Amniotic epithelial cell (primary cell): ENCODE results near the gene KANSL3.
"Not testable (repeated sequence)": the region's sequence is repeated elsewhere in the genome, so short reads cannot be mapped to it uniquely, and the experiment has no call there.

Source experiments
- DNase-seq: peaks from one replicate; pipeline ENCODE4 v3.0.0-alpha.2; 2010; ENCODE audit warnings: low read depth

The KANSL3 gene

DNA sequence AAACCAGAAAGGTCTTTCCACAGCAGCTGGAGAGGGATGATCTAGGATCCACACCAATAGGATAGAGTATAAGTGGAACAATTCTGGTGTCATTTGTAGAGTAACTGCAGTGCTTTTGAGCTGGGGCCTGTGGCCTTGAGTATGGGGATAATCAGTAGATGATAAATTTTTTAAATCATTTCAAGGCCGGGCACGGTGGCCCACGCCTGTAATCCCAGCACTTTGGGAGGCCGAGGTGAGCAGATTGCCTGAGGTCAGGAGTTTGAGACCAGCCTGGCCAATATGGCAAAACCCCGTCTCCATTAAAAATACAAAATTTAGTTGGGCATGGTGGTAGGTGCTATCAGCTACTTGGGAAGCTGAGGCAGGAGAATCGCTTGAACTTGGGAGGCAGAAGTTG is 80.7 kb downstream of the KANSL3 start:
- not testable (repeated sequence) for DNase-seq

DNA sequence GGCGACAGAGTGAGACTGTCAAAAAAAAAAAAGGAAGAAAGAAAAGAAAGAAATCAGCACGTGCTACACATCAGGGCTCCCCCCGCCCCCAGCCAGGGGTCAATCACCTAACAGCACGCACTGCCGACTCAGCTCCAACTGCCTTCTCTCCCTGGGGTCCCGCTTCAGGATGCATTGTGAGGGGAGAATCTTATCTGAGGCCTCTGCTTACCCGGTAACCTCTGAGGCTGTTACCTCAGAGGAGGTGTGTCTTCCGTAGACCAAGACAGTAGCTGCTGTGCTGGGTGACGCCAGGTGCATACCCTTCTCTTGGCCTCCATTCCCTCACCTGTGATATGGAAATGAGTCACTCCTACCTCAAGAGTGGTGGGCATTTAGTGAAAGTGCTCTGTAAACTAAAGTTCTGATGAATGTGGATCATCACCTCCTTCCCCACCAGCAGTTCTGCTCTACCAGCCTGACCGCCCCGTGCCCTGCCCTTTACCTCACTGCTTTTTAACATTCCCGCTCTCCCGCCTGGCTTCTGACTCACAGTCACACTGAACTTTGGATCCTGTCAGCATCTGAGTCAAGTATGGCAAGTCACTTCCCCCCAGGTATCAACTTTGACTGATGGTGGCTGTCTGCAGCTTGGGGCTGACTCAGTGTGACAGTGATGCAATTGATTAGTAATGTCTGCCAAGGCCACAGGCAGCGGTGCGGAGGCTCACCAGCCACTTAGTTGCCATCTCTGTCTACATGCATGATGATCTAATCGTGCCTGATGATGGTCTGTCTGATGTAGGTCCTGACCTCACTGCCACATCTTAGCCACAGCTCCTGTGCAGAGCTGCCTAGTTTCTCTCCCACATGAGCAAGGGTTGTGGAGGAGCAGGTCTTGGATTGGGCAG is 81.4 kb downstream of the KANSL3 start:
- peak; percentile 92 for DNase-seq

GRCh38 chr2:96555146-96555610 is 82.9 kb downstream of the KANSL3 start:
- no peak for DNase-seq

GRCh38 chr2:96554293-96555145 is 83.6 kb downstream of the KANSL3 start:
- DNase-seq, result peak; percentile 33

- DNase-seq, result not testable (repeated sequence)
Observed at GRCh38 chr2:96553957-96554292, 84.2 kb downstream of the KANSL3 start.

DNA sequence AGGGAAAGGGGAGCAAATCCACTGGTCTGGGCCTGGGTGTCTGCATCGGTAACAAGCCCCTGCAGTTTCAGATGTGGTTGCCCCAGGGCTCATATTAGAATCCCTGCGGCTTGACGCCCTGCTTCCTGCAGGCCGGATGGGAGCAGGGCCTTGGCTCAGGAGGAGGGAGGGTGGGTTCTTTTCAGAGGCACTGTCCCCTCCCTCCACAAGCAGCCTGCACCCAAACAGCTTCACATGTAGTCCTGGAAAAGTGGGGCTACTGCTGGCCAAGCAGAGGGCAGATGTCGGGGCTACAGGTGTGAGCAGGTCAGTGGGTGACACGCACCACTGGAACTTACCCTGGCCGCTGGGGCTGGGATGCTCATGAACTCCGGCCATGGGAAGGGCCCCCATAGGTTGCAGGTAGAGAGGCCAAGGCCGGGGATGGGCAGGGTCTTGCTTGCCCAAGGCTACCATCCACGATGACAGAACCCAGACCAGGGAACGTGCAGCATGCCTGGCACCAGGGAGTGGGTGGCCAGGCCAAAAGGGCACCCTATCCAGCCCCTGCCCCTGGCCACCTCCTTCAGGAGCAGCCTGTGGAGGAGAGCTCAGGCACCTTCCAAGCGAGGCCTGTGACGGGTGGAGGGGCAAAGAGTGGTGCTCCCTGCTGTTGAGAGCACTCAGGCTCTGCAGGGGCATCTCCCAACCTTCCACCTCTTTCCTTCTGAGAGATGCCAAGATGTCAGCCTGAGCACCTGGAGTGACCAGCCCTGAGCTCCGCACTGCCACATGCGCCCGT is 84.7 kb downstream of the KANSL3 start:
- DNase-seq, result no peak

- DNase-seq, result no peak
Observed at GRCh38 chr2:96552315-96553175, 85.6 kb downstream of the KANSL3 start.

- no peak for DNase-seq
Observed at GRCh38 chr2:96551605-96552314, 86.4 kb downstream of the KANSL3 start.

- DNase-seq, result no peak
Observed at GRCh38 chr2:96550787-96551604, 87.1 kb downstream of the KANSL3 start.

DNA sequence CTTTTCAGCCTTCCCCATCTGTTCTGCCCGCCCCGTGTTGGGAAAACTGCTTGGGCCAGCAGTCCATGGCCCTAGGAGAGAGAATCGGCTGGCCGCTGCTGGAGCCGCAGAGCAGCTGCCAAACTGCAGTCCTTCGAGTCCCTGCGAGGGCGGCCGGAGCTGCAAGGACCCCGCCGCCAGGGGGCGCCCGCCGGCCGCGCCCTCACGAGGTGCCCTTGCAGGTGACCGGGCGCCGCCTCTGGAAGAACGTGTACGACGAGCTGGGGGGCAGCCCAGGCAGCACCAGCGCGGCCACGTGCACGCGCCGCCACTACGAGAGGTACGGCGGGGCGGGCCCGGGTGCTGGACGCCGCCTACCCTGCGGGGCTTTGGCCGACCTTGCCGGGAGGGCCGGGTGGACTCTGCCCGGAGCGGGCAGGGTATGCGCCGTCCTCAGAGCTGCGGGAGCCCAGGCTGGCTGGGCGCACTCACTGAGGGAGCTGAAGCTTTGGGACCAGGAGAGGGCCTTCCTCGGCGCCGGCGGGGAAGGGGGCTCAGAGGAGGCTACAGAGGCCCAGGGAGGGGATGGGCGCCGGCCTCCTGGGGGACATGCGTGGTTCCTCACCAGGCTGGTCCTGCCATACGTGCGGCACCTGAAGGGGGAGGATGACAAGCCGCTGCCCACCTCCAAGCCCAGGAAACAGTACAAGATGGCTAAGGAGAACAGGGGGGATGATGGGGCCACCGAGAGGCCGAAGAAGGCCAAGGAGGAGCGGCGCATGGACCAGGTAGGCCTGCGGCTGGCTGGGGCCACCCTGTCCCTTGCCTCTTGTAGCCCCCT is 87.9 kb downstream of the KANSL3 start:
- no peak for DNase-seq

GRCh38 chr2:96549466-96549785 is 88.7 kb downstream of the KANSL3 start:
- no peak for DNase-seq

GRCh38 chr2:96548558-96549465 is 89.3 kb downstream of the KANSL3 start:
- DNase-seq, result no peak

GRCh38 chr2:96547731-96548171 is 90.4 kb downstream of the KANSL3 start:
- DNase-seq, result no peak

DNA sequence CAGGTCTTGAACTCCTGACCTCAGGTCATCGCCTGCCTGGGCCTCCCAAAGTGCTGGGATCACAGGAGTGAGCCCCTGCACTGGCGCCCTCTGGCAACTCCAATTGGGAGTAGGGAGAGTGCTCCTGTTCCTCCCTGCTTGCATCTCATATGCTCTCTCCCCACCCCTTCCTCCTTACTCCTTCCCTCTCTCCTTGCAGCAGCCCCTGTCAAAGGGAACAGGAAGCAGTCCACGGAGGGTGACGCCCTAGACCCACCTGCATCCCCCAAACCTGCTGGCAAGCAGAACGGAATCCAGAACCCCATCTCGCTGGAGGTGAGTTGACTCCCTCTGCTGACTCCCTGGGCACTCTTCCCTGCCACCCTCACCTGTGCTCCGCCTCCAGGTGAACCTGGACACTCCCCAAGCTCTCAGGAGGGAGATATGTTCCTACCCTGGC is 90.9 kb downstream of the KANSL3 start:
- DNase-seq, result no peak

DNA sequence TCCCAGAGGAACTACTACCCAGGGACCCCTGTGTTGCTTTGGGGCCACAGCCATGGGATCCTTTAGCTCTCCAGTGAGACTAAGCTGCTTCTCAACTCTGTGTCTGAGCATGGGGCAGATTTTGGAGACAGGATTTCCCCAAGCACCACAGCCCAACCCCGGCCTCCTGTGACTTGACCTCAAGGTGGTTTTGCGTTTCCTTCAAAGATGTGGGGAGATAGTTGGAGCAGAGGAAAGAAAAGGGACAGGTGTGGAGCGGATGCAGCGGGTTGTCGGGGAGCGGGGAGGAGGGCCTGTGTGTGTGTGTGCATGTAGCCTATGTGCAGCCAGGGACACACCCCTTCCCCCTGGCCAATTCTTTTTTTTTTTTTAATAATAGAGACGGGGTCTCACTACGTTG is 91.3 kb downstream of the KANSL3 start:
- DNase-seq, result no peak

DNA sequence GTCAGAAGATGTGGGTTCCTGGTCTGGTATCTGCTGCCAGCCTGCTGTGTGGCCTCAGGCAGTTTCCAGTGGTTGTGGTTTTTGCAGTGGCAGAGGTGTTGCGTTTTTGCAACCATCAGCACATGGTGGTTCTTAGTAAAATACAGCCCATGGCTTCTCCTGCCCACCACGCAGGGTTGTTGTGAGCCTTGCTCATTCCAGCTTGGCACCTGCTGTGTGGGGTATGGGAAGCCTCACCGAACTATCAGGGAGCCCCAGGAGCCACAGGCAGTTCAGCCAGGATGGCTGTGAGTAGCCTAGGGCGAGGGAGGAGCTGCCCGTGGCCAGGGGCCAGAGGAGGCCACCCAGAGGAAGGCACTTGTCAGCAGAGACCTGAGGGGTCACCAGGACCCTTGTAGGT is 91.8 kb downstream of the KANSL3 start:
- DNase-seq, result no peak
